ENCODE data around the gene SLC9A9. TPM values are rescaled to one million over a fixed set of nuclear protein-coding genes. Genes with fewer than 3 reads are reported as not detected.

The SLC9A9 gene
- total RNA-seq, 8 experiments from 2014 or later: 0.29 to 11.3 (median 5.9) TPM

DNA sequence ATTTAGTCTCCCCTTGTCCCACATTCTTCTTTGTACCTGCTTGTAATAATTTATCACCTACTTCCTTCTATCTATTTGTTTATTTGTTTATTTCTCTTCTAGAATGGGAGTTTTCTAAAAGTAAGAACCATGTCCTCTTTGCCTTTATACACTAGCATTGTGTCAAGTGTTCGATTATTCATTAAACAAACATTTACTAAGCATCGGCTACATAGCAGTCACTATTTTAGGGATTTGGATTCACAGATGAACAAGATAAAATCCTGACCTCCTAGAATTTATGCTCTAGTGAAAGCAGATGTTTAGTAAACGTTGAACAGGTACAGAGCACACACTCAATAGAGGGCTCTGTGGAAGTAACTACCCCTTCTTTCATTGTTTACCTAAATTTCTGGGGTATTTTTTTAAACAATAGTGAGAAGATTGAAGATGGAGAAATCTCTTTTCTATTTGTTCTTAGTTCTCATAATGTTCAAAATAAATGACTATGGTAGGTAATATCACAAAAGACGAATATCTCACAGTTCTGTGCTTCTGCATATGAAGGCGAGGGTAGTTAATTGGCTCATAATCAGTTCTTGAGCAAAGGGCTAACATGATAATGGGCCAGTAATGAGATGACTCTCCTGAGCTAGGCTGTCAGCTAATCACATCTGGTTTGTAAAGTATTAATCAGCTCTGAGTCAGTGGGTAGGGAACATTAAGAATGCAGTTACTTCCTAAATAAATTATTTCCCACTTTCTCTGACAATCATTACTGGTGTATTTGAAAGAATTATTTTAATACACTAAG, 111.9 kb downstream of the SLC9A9 start:
- H3K4me1 ChIP-seq (replicated peaks in 1 of 2): peaks cover 0 to 5% of the 10 kb centered on the region in 2 donors
- 17 to 96% (median 70%) methylated on average over 2 to 5 of the region's 5 CpGs for WGBS, 10 experiments
- in situ Hi-C loops (cut with MboI; ENCODE audit: low pct_unique_long_range_greater_than_20kb in 2 of 9, low sequenced_read_pairs in 9 of 9, unreplicated experiment in 9 of 9): no loop called here

DNA sequence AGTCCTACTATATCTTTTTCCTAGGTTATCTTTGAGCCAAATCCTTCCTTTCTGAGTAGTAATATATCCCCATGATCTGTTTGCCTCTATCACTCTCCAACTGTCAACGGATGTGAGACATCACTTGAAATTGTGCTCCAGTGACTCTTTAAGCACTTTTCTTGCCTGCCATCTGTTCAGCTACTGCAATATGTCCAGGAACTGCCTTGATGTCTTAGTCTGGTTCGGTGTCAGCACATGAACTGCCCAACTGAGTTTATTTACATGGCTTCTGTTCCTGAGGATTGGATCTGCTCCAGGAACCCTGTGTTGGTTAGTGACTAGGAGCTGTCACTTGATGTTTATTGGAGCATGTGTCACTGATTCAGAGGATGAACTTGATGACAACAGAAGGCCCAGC, 116.5 kb downstream of the SLC9A9 start:
- Histone ChIP-seq H3K27ac (no peak overlapping the region), H3K4me1 (replicated peaks in 1 of 2) (peaks cover 0 to 5% of the 10 kb centered on the region in 2 donors), H3K4me3 (no peak overlapping the region)
- WGBS, 10 experiments: 64 to 100% (median 92%) methylated on average over 1 to 2 of the region's 2 CpGs; no CpG with 5 or more reads in 4 of the 10 experiments
- in situ Hi-C loops (cut with MboI; ENCODE audit: low pct_unique_long_range_greater_than_20kb in 2 of 9, low sequenced_read_pairs in 9 of 9, unreplicated experiment in 9 of 9): no loop called here
- no peak for ATAC-seq (replicated peaks in 6 of 8)

More for the DNA sequence above, 111.9 kb downstream of the SLC9A9 start:
- Histone ChIP-seq H3K4me3 (no peak overlapping the region), H3K27ac (no peak overlapping the region)
- ATAC-seq (replicated peaks in 6 of 8): peak in 4 of 8 experiments; percentile 47 to 60 (median 50)

DNA sequence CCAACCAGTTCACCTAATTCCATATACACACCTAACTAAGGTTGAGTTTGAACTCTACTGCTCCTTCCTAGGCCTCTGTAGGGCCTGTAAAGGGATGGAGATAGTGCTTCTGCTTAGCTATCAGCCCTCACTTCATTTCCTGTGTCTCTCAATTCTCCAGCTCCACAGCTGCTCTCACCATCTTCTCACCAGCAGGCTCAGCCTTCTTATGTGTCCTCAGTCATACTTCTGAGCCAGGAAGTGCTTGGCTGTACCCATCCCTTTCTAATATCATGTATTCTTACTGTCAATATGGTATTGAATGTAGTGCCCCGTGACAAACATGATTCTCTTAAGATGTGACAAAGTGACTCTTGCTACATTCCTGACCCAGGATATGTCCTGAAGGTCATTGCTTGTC, 116.9 kb downstream of the SLC9A9 start:
- peaks cover 0 to 5% of the 10 kb centered on the region in 2 donors for H3K4me1 ChIP-seq (replicated peaks in 1 of 2)
- H3K27ac ChIP-seq: no peak overlapping the region
- no peak for ATAC-seq (replicated peaks in 6 of 8)
- H3K4me3 ChIP-seq: no peak overlapping the region
- 20 to 80% (median 43%) methylated on average over 1 of the region's 1 CpG; no CpG with 5 or more reads in 5 of the 10 experiments for WGBS, 10 experiments
- in situ Hi-C loops (cut with MboI; ENCODE audit: low pct_unique_long_range_greater_than_20kb in 2 of 9, low sequenced_read_pairs in 9 of 9, unreplicated experiment in 9 of 9): no loop called here

DNA sequence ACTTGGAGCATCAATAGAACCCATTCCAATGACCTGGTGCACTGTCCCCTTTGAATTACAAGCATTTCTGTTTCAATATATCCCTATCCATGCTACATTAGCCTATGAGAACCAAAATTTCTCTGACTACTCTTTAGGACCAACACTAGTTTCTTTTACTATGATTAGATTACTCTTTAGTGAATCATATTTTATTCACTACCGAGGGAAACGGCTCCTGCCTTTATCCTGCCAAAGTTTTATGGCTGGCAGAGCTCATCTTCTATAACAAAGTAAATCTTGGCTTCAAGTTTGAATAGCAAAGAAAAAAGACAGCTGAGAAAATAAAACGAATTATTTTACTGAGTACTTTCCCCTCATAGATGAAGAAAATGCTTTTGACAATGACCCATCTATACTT, 120.9 kb downstream of the SLC9A9 start:
- ATAC-seq (replicated peaks in 6 of 8): no peak
- Histone ChIP-seq H3K4me1 (replicated peaks in 1 of 2) (no peaks in the 10 kb centered on the region), H3K27ac (no peak overlapping the region), H3K4me3 (no peak overlapping the region)
- 0 to 86% (median 77%) methylated on average over 1 to 3 of the region's 3 CpGs; no CpG with 5 or more reads in 2 of the 10 experiments for WGBS, 10 experiments
- in situ Hi-C loops (cut with MboI; ENCODE audit: low pct_unique_long_range_greater_than_20kb in 2 of 9, low sequenced_read_pairs in 9 of 9, unreplicated experiment in 9 of 9): no loop called here

DNA sequence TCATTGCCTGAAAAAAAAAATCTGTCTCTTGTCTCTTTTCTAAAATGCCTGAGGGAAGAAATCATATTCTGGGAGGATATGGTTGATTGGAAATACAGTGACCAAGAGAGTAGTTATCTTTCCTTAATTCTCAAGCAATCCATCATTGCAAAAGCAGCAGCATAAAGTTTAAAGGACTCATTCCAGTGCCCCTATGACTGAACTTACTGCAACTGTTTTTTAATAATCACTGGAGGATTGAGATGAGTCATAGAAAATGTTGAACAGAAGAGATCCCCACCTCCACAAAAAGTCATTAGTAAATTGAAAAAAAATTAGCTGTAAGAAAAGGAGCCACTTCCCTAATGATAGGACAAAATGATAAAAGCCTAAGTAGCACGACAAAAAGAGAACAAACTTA, 121.5 kb downstream of the SLC9A9 start:
- in situ Hi-C loops (cut with MboI; ENCODE audit: low pct_unique_long_range_greater_than_20kb in 2 of 9, low sequenced_read_pairs in 9 of 9, unreplicated experiment in 9 of 9): no loop called here
- H3K27ac ChIP-seq: no peak overlapping the region
- 0 to 100% (median 44%) methylated on average over 1 of the region's 1 CpG for WGBS, 10 experiments
- no peak overlapping the region for H3K4me3 ChIP-seq
- ATAC-seq (replicated peaks in 6 of 8): peak in 1 of 8 experiments; percentile 49
- H3K4me1 ChIP-seq (replicated peaks in 1 of 2): no peaks in the 10 kb centered on the region

DNA sequence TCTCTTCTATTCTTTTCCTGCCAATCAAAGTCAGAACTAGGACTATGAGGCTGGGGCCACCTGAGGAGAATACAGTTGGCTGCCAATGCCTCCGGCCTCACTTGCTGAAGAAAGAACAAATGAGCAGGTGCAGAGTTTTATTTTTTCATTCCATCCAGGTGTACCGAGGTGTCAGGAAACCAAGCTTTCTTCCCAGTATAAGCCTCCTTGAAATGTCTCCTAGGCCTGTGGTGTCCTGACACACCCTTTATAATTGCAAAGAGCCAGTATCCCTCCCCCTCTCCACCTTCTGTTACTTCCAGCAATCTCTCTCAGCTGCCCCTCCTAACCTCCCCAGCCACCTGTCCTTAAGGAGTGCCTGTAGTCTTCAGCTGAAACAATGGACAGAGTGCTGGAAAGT, 127.9 kb downstream of the SLC9A9 start:
- in situ Hi-C loops (cut with MboI; ENCODE audit: low pct_unique_long_range_greater_than_20kb in 2 of 9, low sequenced_read_pairs in 9 of 9, unreplicated experiment in 9 of 9): no loop called here
- WGBS, 10 experiments: 60 to 100% (median 93%) methylated on average over 1 to 2 of the region's 2 CpGs; no CpG with 5 or more reads in 3 of the 10 experiments
- ATAC-seq (replicated peaks in 6 of 8): no peak
- Histone ChIP-seq H3K4me3 (no peak overlapping the region), H3K4me1 (replicated peaks in 1 of 2) (no peaks in the 10 kb centered on the region), H3K27ac (no peak overlapping the region)

DNA sequence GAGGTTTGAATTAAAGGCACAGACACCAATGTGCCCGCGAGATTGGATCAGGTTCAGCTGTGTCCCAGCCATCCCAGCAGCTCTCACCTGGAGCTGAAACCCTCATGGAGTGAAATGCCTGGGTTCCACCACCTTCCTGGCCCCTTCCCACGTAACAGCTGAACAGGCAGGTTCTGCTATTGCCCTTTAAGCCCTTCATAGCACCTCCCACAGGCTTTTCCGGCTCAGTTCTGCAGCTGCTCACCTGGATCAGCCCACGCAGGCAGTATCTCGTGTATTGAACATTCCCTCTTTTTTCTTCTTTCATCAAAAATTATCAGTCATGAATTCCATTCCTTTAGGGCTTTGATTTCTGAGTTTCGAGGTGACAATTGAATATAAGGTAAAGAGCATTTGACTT, 129.8 kb downstream of the SLC9A9 start:
- Histone ChIP-seq H3K27ac (no peak overlapping the region), H3K4me3 (no peak overlapping the region), H3K4me1 (replicated peaks in 1 of 2) (no peaks in the 10 kb centered on the region)
- in situ Hi-C loops (cut with MboI; ENCODE audit: low pct_unique_long_range_greater_than_20kb in 2 of 9, low sequenced_read_pairs in 9 of 9, unreplicated experiment in 9 of 9): no loop called here
- ATAC-seq (replicated peaks in 6 of 8): no peak
- WGBS, 10 experiments: 52 to 96% (median 75%) methylated on average over 2 to 7 of the region's 7 CpGs; no CpG with 5 or more reads in 1 of the 10 experiments

DNA sequence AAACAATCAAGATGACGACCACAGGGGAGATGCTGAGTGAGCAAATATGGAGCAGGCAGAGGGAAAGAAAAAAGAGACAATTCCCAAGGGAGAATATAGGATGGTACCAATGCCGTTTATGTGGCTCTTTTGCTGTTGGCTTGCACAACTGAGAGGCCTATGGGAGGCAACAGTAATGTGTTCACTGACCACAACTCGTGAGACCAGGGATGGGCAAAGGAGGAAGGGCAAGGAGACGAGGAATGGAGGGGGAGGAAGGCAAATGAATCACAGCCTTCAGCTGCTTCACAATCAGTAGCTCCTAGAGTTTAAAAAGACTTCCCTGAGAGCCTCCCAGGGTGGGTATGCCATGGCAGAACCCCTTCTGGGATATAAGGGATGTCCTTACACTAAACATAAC, 131.5 kb downstream of the SLC9A9 start:
- Histone ChIP-seq H3K27ac (no peak overlapping the region), H3K4me3 (no peak overlapping the region), H3K4me1 (replicated peaks in 1 of 2) (no peaks in the 10 kb centered on the region)
- WGBS, 10 experiments: 20 to 90% (median 75%) methylated on average over 1 to 4 of the region's 4 CpGs; no CpG with 5 or more reads in 1 of the 10 experiments
- no peak for ATAC-seq (replicated peaks in 6 of 8)
- in situ Hi-C loops (cut with MboI; ENCODE audit: low pct_unique_long_range_greater_than_20kb in 2 of 9, low sequenced_read_pairs in 9 of 9, unreplicated experiment in 9 of 9): no loop called here

DNA sequence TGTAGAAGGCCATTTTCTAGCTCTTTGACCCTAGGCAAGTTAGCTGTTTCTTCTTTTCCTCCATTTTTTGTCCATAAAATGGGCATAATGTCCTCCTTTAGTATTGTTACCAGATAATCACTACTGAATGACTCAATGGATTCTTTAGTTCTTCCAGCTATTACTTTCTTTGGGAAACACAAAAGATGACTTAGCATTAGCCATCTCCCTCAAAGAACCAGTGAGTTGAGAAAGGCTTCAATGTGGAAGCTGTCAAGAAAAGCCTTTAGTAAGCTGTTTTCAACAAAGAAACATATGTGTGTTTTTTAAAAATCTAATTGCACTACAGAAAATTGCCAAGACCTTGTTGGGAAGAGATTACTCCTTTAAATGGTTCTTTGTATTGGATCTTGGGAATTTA, 135.7 kb downstream of the SLC9A9 start:
- no peak for ATAC-seq (replicated peaks in 6 of 8)
- in situ Hi-C loops (cut with MboI; ENCODE audit: low pct_unique_long_range_greater_than_20kb in 2 of 9, low sequenced_read_pairs in 9 of 9, unreplicated experiment in 9 of 9): no loop called here
- no peak overlapping the region for H3K27ac ChIP-seq
- no peak overlapping the region for H3K4me3 ChIP-seq
- H3K4me1 ChIP-seq (replicated peaks in 1 of 2): no peaks in the 10 kb centered on the region

DNA sequence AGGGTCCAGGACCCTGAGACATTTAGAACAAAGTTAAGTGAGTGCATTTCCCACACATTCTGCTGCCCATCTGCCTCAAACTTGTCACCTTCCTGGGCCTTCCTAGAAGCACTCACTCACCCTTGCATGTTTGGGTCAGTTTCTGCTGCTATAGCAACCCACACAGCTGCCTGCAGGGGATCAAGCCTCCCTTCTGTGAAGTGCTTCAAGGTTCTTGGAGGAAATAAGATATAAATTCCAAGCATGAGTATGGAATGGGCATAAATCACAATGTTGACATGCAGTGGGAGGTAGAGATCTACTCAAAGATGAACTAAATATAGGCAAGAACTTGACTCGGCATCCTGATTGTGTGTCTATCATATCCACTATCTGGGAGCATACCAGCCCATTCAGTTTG, 140.4 kb downstream of the SLC9A9 start:
- Histone ChIP-seq H3K4me3 (no peak overlapping the region), H3K4me1 (replicated peaks in 1 of 2) (no peaks in the 10 kb centered on the region), H3K27ac (no peak overlapping the region)
- 86 to 100% (median 100%) methylated on average over 1 of the region's 1 CpG; no CpG with 5 or more reads in 7 of the 10 experiments for WGBS, 10 experiments
- ATAC-seq (replicated peaks in 6 of 8): peak in 4 of 8 experiments; percentile 19 to 86 (median 55)
- in situ Hi-C loops (cut with MboI; ENCODE audit: low pct_unique_long_range_greater_than_20kb in 2 of 9, low sequenced_read_pairs in 9 of 9, unreplicated experiment in 9 of 9): no loop called here

DNA sequence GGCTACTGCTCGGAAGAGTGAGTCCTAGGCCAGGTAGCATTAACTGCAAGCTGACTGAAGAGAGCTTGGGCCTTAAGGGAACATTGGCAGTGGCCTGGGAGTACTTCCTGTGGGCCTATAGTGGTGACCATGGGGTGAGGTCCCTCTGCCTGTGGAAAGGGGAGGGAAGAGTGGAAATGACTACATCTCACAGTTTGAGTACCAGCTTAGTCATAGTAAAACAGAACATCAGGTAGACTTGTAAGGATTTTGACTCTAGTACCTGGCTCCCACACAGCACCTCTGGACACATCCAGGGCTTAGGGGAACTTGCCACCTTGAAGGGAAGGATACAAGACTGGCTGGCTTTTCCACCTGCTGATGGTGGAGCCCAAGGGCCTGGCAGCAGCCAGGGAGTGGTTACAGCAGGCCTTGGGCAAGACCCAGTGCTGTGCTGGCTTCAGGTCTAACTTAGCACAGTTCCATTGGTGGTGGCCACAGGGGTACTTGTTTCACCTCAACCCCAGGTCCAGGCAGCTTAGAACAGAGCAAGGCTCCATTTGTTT, 147.8 kb downstream of the SLC9A9 start:
- no peaks in the 10 kb centered on the region for H3K4me1 ChIP-seq (replicated peaks in 1 of 2)
- WGBS, 10 experiments: 80 to 100% (median 100%) methylated on average over 1 of the region's 1 CpG; no CpG with 5 or more reads in 6 of the 10 experiments
- no peak overlapping the region for H3K27ac ChIP-seq
- H3K4me3 ChIP-seq: no peak overlapping the region
- no peak for ATAC-seq (replicated peaks in 6 of 8)
- in situ Hi-C loops (cut with MboI; ENCODE audit: low pct_unique_long_range_greater_than_20kb in 2 of 9, low sequenced_read_pairs in 9 of 9, unreplicated experiment in 9 of 9): no loop called here

DNA sequence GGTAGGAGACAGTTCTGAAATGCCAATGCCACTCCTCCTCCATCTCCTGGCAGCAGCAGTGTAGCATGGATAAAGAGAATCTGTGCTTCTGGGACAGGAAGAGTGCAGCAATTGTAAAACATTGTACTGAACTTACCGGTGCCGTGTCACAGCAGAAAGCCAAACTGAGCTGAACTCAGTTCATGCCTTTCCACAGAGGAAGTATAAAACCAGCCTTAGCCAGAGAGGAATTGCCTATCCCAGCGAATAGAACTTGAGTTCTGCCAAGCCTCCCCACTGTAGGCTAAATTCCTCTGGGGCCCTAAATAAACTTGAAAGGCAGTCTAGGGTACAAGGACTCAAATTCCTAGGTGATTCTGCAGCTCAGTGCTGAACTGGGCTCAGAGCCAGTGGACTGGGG, 148.8 kb downstream of the SLC9A9 start:
- no peak overlapping the region for H3K4me3 ChIP-seq
- in situ Hi-C loops (cut with MboI; ENCODE audit: low pct_unique_long_range_greater_than_20kb in 2 of 9, low sequenced_read_pairs in 9 of 9, unreplicated experiment in 9 of 9): no loop called here
- H3K27ac ChIP-seq: no peak overlapping the region
- 84 to 100% (median 100%) methylated on average over 2 to 3 of the region's 3 CpGs; no CpG with 5 or more reads in 4 of the 10 experiments for WGBS, 10 experiments
- H3K4me1 ChIP-seq (replicated peaks in 1 of 2): no peaks in the 10 kb centered on the region
- ATAC-seq (replicated peaks in 6 of 8): peak in 1 of 8 experiments; percentile 62

DNA sequence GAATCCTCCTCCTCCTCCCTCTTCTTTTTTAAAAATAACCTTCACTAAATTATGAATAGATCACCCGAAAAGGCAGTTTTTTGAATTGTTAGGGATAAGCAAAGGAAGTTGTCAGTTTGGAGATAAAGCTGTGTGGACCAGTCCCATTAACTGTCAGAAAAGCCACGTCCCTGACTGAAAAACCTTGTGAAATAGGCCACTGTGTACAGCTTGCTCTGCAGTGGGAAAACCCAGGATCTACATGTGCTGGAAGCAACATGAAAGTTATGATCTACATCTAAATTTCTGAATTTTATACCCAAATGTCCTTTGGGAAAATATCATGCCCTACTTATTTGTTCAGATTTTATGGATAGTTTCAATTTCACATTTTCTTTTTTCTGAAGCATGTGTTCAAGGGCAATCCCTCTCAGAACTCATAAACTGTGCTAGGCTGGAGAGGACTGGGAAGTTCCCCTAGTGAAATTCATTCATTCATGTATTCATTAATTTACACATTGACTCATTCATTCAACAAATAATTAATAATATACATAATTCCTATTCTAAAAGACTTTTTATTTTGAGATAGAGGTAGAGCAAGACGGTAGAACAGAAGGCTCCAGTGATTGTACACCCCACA, 149.5 kb downstream of the SLC9A9 start:
- ATAC-seq (replicated peaks in 6 of 8): peak in 3 of 8 experiments; percentile 68 to 82 (median 82)
- no peaks in the 10 kb centered on the region for H3K4me1 ChIP-seq (replicated peaks in 1 of 2)
- in situ Hi-C loops (cut with MboI; ENCODE audit: low pct_unique_long_range_greater_than_20kb in 2 of 9, low sequenced_read_pairs in 9 of 9, unreplicated experiment in 9 of 9): no loop called here
- no peak overlapping the region for H3K4me3 ChIP-seq
- WGBS, 10 experiments: 28 to 100% (median 73%) methylated on average over 1 to 3 of the region's 3 CpGs; no CpG with 5 or more reads in 1 of the 10 experiments
- H3K27ac ChIP-seq: no peak overlapping the region

Data from motor neuron (in vitro differentiated cells).